Ovary (tissue), 3 donors: ENCODE results near the gene RASL12.

Experiments
- CTCF ChIP-seq, 3 donors: fragments of 450-650 bp in 2 of 3; fragments of 200-600 bp in 1 of 3; IDR thresholded peaks; one replicate each; pipeline versions ENCODE4 v1.5.1 to v1.8.0; 2016 to 2022; ENCODE audit warnings: antibody characterized with exemption in 3 of 3, mild to moderate bottlenecking in 1 of 3
- EP300 ChIP-seq: sonication (generic); formaldehyde crosslinking; IDR thresholded peaks from one replicate; pipeline ENCODE4 v1.6.1; 2017; ENCODE audit warnings: antibody characterized with exemption
- POLR2A ChIP-seq: fragments of 450-650 bp; IDR thresholded peaks from one replicate; pipeline ENCODE4 v1.6.1; 2017; ENCODE audit warnings: antibody characterized with exemption, mild to moderate bottlenecking, moderate library complexity
- donor health status: DM: no; HTN: no; CAD: no.

GRCh38 chr15:65067317-65067644 is 510 bp downstream of the RASL12 start:
- TF ChIP-seq CTCF (IDR thresholded peaks at IDR 0.05) = no peak
- no peak for TF ChIP-seq POLR2A
- TF ChIP-seq EP300 = no peak
